PC-3 (cell line): ENCODE data around the gene DQX1.

Experiments
- CTCF ChIP-seq: fragments of 300-600 bp; sonication (generic); conservative IDR thresholded peaks from 2 replicates; pipeline ENCODE4 v1.5.1; 2017; ENCODE audit warnings: antibody characterized with exemption, low read depth, mild to moderate bottlenecking, low read length
- EZH2 ChIP-seq: fragments of 300-600 bp; sonication (generic); IDR thresholded peaks from one replicate; pipeline ENCODE4 v1.6.1; 2017; ENCODE audit warnings: antibody characterized with exemption, mild to moderate bottlenecking, low read length; ENCODE audit not compliant: unreplicated experiment

DNA sequence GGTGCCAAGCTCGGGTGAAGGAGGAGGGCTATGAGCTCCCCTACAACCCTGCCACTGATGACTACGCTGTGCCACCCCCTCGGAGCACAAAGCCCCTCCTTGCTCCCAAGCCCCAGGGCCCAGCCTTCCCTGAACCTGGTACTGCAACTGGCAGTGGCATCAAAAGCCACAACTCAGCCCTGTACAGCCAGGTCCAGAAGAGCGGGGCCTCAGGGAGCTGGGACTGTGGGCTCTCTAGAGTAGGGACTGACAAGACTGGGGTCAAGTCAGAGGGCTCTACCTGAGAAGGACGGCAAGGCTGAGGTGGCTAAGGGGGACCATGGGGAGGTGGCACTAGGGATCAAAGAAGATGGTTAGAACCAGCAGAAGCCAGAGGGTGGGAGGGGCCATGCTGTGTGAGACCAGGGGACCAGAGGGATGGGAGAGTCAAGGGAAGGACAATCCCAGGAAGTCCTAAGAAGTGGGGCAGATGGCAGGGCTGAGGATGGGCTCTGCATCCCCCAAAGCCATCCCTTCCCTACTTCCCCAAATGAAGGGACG is 30.9 kb upstream of the DQX1 start:
- TF ChIP-seq CTCF, result no peak
- TF ChIP-seq EZH2, result no peak
